Effector memory CD4-positive, alpha-beta T cell (primary cell): ENCODE results near the gene TMEM147.

Source experiments
- DNase-seq, 3 donors: peaks; one replicate each; pipeline ENCODE4 v3.0.0-alpha.2; 2020
- H3K27ac ChIP-seq: 2 replicates; pipeline ENCODE4 v1.7.0; 2013; ENCODE audit warnings: mild to moderate bottlenecking, low read length, moderate library complexity; ENCODE audit not compliant: insufficient read depth, poor library complexity, severe bottlenecking
- H3K27me3 ChIP-seq: replicated peaks from 2 replicates; pipeline ENCODE4 v1.7.0; 2013; ENCODE audit warnings: mild to moderate bottlenecking, low read length; ENCODE audit not compliant: insufficient read depth, control insufficient read depth, poor library complexity, severe bottlenecking
- H3K36me3 ChIP-seq: 2 replicates; pipeline ENCODE4 v1.7.0; 2013; ENCODE audit warnings: mild to moderate bottlenecking, low read length, moderate library complexity; ENCODE audit not compliant: control insufficient read depth, insufficient read depth
- H3K4me1 ChIP-seq: 2 replicates; pipeline ENCODE4 v1.7.0; 2013; ENCODE audit warnings: low read length, mild to moderate bottlenecking; ENCODE audit not compliant: control insufficient read depth, insufficient read depth, poor library complexity, severe bottlenecking
- H3K4me3 ChIP-seq: 2 replicates; pipeline ENCODE4 v1.7.0; 2013; ENCODE audit warnings: low read length, low read depth, mild to moderate bottlenecking; ENCODE audit not compliant: insufficient read depth, poor library complexity, severe bottlenecking
- H3K9me3 ChIP-seq: 2 replicates; pipeline ENCODE4 v1.7.0; 2013; ENCODE audit warnings: mild to moderate bottlenecking, low read length, moderate library complexity; ENCODE audit not compliant: control insufficient read depth

The TMEM147 gene

GRCh38 chr19:35533201-35533821, 12.1 kb upstream of the TMEM147 start, which contains the start of gene GAPDHS:
GAPDHS (plus strand) TSS chr19:35533456; CDS start chr19:35533528, 72 bp downstream.
- peaks cover 9% of the 10 kb centered on the region for H3K4me1 ChIP-seq
- H3K27me3 ChIP-seq, result peaks cover 7% of the 10 kb centered on the region
- no peaks in the 10 kb centered on the region for H3K9me3 ChIP-seq
- peak within 1 kb of the TSS; percentile 29 for H3K4me3 ChIP-seq
- no peaks in the 10 kb centered on the region for H3K36me3 ChIP-seq
- no peak within 1 kb of the TSS for H3K27ac ChIP-seq
- no peak for DNase-seq

- no peaks in the 10 kb centered on the region for H3K36me3 ChIP-seq
- peak overlapping the region; percentile 29 for H3K4me3 ChIP-seq
- H3K27ac ChIP-seq, result no peak overlapping the region
- peaks cover 9% of the 10 kb centered on the region for H3K4me1 ChIP-seq
- no peak for DNase-seq
- H3K9me3 ChIP-seq, result no peaks in the 10 kb centered on the region
- H3K27me3 ChIP-seq, result peaks cover 7% of the 10 kb centered on the region
These were observed 11.5 kb upstream of the TMEM147 start for GRCh38 chr19:35533822-35534392.

GRCh38 chr19:35534803-35535480, 10.5 kb upstream of the TMEM147 start:
- no peaks in the 10 kb centered on the region for H3K27me3 ChIP-seq
- H3K27ac ChIP-seq, result no peak overlapping the region
- peaks cover 9% of the 10 kb centered on the region for H3K4me1 ChIP-seq
- no peak overlapping the region for H3K4me3 ChIP-seq
- no peaks in the 10 kb centered on the region for H3K9me3 ChIP-seq
- H3K36me3 ChIP-seq, result no peaks in the 10 kb centered on the region
- no peak for DNase-seq

GRCh38 chr19:35539314-35539713, 6.1 kb upstream of the TMEM147 start:
- no peaks in the 10 kb centered on the region for H3K36me3 ChIP-seq
- DNase-seq, result no peak
- H3K27ac ChIP-seq, result no peak overlapping the region
- H3K9me3 ChIP-seq, result no peaks in the 10 kb centered on the region
- no peak overlapping the region for H3K4me3 ChIP-seq
- no peaks in the 10 kb centered on the region for H3K27me3 ChIP-seq
- no peaks in the 10 kb centered on the region for H3K4me1 ChIP-seq

GRCh38 chr19:35539850-35540249, 5.6 kb upstream of the TMEM147 start:
- H3K27ac ChIP-seq, result no peak overlapping the region
- no peaks in the 10 kb centered on the region for H3K36me3 ChIP-seq

GRCh38 chr19:35540356-35540927, 5.0 kb upstream of the TMEM147 start:
- H3K9me3 ChIP-seq, result no peaks in the 10 kb centered on the region
- no peaks in the 10 kb centered on the region for H3K27me3 ChIP-seq
- peaks cover 9% of the 10 kb centered on the region for H3K4me1 ChIP-seq
- no peaks in the 10 kb centered on the region for H3K36me3 ChIP-seq
- H3K4me3 ChIP-seq, result no peak overlapping the region
- DNase-seq, result no peak
- H3K27ac ChIP-seq, result no peak overlapping the region

More at GRCh38 chr19:35539850-35540249, 5.6 kb upstream of the TMEM147 start:
- Histone ChIP-seq H3K9me3 (no peaks in the 10 kb centered on the region), H3K4me1 (peaks cover 4% of the 10 kb centered on the region), H3K4me3 (no peak overlapping the region), H3K27me3 (no peaks in the 10 kb centered on the region)
- no peak for DNase-seq

GRCh38 chr19:35542209-35542608, 3.2 kb upstream of the TMEM147 start:
- Histone ChIP-seq H3K4me3 (no peak overlapping the region), H3K27ac (no peak overlapping the region), H3K9me3 (no peaks in the 10 kb centered on the region), H3K36me3 (no peaks in the 10 kb centered on the region), H3K27me3 (no peaks in the 10 kb centered on the region), H3K4me1 (peaks cover 20% of the 10 kb centered on the region)
- no peak for DNase-seq

GRCh38 chr19:35543280-35544109, 1.9 kb upstream of the TMEM147 start:
- no peak overlapping the region for H3K27ac ChIP-seq
- H3K4me3 ChIP-seq, result no peak overlapping the region
- no peaks in the 10 kb centered on the region for H3K36me3 ChIP-seq
- no peaks in the 10 kb centered on the region for H3K9me3 ChIP-seq
- no peak for DNase-seq
- H3K27me3 ChIP-seq, result no peaks in the 10 kb centered on the region
- H3K4me1 ChIP-seq, result peaks cover 20% of the 10 kb centered on the region

- no peak for DNase-seq
- no peaks in the 10 kb centered on the region for H3K27me3 ChIP-seq
- H3K4me3 ChIP-seq, result no peak overlapping the region
- no peaks in the 10 kb centered on the region for H3K36me3 ChIP-seq
- no peak overlapping the region for H3K27ac ChIP-seq
- H3K9me3 ChIP-seq, result no peaks in the 10 kb centered on the region
- peaks cover 20% of the 10 kb centered on the region for H3K4me1 ChIP-seq
These were observed 1.2 kb upstream of the TMEM147 start for GRCh38 chr19:35544110-35544802.
